Measurements from ENCODE around the gene USP49. TPM values are rescaled to one million over a fixed set of nuclear protein-coding genes. Genes with fewer than 3 reads are reported as not detected.

USP49 gene
- total and polyA plus RNA-seq, 10 of the 15 experiments (the other 5 are each of a cell fraction or from before 2014, with no cell fraction given) = 1.0 to 7.7 (median 4.3) TPM

DNA sequence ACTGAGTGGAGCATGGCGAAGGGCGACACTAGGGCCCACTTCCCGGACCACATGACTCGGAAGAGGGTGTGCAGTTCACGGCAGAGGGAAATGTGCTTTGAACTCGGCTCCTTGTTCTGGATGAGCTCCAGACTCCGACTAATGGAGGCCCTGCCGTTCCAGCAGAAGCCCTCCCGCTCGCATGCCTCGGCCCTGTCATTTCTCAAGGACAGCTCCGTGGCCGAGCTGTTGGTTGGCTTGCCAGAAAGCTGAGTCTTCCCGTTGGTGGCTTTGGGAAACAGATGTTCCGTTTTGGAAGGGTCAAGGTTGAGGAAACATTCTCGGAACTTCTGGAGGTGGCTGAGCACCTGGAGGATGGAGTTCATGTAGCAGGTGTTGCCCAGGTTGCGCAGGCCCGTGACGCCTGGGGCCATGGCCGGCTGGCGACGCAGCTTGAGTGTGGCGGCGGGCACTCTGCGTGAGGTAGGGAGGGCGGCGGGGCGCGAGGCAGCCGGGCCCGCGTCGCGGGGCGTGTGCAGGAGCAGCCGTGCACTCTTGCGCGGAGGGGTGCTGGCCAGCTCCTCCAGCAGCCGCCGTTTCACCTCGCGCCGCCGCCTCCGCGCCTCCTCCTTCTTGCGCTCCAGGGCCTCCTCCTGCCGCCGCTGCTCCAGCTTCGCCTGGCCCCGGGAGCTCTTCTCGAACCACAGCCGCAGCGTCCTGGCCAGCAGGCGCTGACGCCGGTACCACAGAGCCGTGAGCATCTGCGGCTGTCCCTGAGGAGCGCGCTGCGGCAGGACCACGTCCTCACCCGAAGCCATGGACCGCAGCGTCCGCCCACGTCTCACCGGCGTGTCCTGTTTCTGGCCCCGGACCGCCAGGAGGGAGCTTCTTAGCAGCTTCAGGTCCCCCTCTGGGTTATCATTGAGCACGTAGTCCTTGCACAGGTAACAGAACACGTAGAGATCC is 89.1 kb downstream of the USP49 start:
- POLR2A ChIA-PET = interaction anchor here (0.6 kb wide), 1 partner anchor 478 kb away, joined by 4 read pairs; no protein-coding TSS in a partner anchor
- no peak overlapping the region for H3K4me2 ChIP-seq (ENCODE audit: control insufficient read depth, insufficient read depth)
- intact Hi-C loops (cut with micrococcal nuclease; ENCODE audit: unreplicated experiment) = no loop called here
- DNase-seq (ENCODE audit: low read depth, low spot score) = no peak
- no peaks in the 10 kb centered on the region for H4K20me1 ChIP-seq (ENCODE audit: control insufficient read depth, insufficient read depth)
- H3K4me3 ChIP-seq = no peak overlapping the region
- BruUV-seq (replicated peaks) = no TSS peak
- in situ Hi-C loops (cut with MboI) = no loop called here
- no peak overlapping the region for H3K27ac ChIP-seq (ENCODE audit: control insufficient read depth, insufficient read depth)
- 95% methylated on average over 58 of the region's 74 CpGs for WGBS (ENCODE audit: insufficient coverage, insufficient replicate concordance, low lambda C conversion rate, missing lambda C conversion rate)
- H2AFZ ChIP-seq (ENCODE audit: control insufficient read depth, low read depth, low read length) = no peak overlapping the region
- no peak for ATAC-seq
- H3K9ac ChIP-seq (ENCODE audit: control insufficient read depth, insufficient read depth, low read length) = no peak overlapping the region
- no peaks in the 10 kb centered on the region for H3K9me3 ChIP-seq (replicated peaks; ENCODE audit: control insufficient read depth, insufficient read depth, low read length)
- H3K27me3 ChIP-seq (replicated peaks in 1 of 2; ENCODE audit: control insufficient read depth in 2 of 2, insufficient read depth in 2 of 2, low read length in 1 of 2) = no peaks in the 10 kb centered on the region
- RAD21 ChIA-PET (ENCODE audit: unreplicated experiment) = no interaction called here
- no peaks in the 10 kb centered on the region for H3K4me1 ChIP-seq (ENCODE audit: control insufficient read depth, insufficient read depth, low read length)
- FAIRE-seq = no peak
- H3K36me3 ChIP-seq (ENCODE audit: control insufficient read depth in 2 of 2, insufficient read depth in 2 of 2, low read length in 1 of 2) = peaks cover 0 to 5% of the 10 kb centered on the region in 2 experiments; a peak in 2 of 4 replicates
- TF ChIP-seq CBFB (IDR thresholded peaks at IDR 0.05; ENCODE audit: low read depth) (no peak), RCOR1 (conservative IDR thresholded peaks at IDR 0.05; ENCODE audit: low read depth, low read length) (no peak), NRF1 (conservative IDR thresholded peaks at IDR 0.05; ENCODE audit: low read depth, low read length) (no peak), RAD51 (IDR thresholded peaks at IDR 0.05) (no peak), HDGF (IDR thresholded peaks at IDR 0.05) (no peak), ZNF384 (IDR thresholded peaks at IDR 0.05; ENCODE audit: borderline replicate concordance, low read depth, low read length) (no peak), NBN (IDR thresholded peaks at IDR 0.05) (no peak), CREB1 (IDR thresholded peaks at IDR 0.05; ENCODE audit: low read depth) (no peak), NR2C2 (IDR thresholded peaks at IDR 0.05; ENCODE audit: borderline replicate concordance, control insufficient read depth, insufficient read length, low read depth) (no peak), PML (IDR thresholded peaks at IDR 0.05; ENCODE audit: low read length) (no peak)
- TF ChIP-seq, protein P1, sequence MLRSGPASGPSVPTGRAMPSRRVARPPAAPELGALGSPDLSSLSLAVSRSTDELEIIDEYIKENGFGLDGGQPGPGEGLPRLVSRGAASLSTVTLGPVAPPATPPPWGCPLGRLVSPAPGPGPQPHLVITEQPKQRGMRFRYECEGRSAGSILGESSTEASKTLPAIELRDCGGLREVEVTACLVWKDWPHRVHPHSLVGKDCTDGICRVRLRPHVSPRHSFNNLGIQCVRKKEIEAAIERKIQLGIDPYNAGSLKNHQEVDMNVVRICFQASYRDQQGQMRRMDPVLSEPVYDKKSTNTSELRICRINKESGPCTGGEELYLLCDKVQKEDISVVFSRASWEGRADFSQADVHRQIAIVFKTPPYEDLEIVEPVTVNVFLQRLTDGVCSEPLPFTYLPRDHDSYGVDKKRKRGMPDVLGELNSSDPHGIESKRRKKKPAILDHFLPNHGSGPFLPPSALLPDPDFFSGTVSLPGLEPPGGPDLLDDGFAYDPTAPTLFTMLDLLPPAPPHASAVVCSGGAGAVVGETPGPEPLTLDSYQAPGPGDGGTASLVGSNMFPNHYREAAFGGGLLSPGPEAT (IDR thresholded peaks at IDR 0.05; ENCODE audit: low read depth) = no peak
- TF ChIP-seq, protein P2, sequence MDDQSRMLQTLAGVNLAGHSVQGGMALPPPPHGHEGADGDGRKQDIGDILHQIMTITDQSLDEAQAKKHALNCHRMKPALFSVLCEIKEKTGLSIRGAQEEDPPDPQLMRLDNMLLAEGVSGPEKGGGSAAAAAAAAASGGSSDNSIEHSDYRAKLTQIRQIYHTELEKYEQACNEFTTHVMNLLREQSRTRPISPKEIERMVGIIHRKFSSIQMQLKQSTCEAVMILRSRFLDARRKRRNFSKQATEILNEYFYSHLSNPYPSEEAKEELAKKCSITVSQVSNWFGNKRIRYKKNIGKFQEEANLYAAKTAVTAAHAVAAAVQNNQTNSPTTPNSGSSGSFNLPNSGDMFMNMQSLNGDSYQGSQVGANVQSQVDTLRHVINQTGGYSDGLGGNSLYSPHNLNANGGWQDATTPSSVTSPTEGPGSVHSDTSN (IDR thresholded peaks at IDR 0.05; ENCODE audit: insufficient replicate concordance, low read depth, low read length) = no peak
- TF ChIP-seq, protein P3, sequence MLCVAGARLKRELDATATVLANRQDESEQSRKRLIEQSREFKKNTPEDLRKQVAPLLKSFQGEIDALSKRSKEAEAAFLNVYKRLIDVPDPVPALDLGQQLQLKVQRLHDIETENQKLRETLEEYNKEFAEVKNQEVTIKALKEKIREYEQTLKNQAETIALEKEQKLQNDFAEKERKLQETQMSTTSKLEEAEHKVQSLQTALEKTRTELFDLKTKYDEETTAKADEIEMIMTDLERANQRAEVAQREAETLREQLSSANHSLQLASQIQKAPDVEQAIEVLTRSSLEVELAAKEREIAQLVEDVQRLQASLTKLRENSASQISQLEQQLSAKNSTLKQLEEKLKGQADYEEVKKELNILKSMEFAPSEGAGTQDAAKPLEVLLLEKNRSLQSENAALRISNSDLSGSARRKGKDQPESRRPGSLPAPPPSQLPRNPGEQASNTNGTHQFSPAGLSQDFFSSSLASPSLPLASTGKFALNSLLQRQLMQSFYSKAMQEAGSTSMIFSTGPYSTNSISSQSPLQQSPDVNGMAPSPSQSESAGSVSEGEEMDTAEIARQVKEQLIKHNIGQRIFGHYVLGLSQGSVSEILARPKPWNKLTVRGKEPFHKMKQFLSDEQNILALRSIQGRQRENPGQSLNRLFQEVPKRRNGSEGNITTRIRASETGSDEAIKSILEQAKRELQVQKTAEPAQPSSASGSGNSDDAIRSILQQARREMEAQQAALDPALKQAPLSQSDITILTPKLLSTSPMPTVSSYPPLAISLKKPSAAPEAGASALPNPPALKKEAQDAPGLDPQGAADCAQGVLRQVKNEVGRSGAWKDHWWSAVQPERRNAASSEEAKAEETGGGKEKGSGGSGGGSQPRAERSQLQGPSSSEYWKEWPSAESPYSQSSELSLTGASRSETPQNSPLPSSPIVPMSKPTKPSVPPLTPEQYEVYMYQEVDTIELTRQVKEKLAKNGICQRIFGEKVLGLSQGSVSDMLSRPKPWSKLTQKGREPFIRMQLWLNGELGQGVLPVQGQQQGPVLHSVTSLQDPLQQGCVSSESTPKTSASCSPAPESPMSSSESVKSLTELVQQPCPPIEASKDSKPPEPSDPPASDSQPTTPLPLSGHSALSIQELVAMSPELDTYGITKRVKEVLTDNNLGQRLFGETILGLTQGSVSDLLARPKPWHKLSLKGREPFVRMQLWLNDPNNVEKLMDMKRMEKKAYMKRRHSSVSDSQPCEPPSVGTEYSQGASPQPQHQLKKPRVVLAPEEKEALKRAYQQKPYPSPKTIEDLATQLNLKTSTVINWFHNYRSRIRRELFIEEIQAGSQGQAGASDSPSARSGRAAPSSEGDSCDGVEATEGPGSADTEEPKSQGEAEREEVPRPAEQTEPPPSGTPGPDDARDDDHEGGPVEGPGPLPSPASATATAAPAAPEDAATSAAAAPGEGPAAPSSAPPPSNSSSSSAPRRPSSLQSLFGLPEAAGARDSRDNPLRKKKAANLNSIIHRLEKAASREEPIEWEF (IDR thresholded peaks at IDR 0.05; ENCODE audit: insufficient replicate concordance, low read depth, low read length) = no peak
- no peaks in the 10 kb centered on the region for H3K79me2 ChIP-seq (ENCODE audit: control insufficient read depth, insufficient read depth, low read length)
- SMC1A ChIA-PET (ENCODE audit: uncharacterized antibody, unreplicated experiment) = no interaction called here
- CTCF ChIA-PET = interaction anchor here (0.7 kb wide), 1 partner anchor 110 kb away, joined by 4 read pairs; no protein-coding TSS in a partner anchor

Data from GM12878 (cell line).